Activated CD8-positive, alpha-beta memory T cell treated with anti-CD3 and anti-CD28 coated beads, Interleukin-2, amount 50 U/mL, for 24 hours (primary cell): ENCODE data around the gene ZNF502.
"Not testable (repeated sequence)": the region's sequence is repeated elsewhere in the genome, so short reads cannot be mapped to it uniquely, and the experiment has no call there.

Source experiments
- DNase-seq: peaks from one replicate; pipeline ENCODE4 v3.0.0-alpha.2; 2020; ENCODE audit errors: extremely low read depth

ZNF502 gene

DNA sequence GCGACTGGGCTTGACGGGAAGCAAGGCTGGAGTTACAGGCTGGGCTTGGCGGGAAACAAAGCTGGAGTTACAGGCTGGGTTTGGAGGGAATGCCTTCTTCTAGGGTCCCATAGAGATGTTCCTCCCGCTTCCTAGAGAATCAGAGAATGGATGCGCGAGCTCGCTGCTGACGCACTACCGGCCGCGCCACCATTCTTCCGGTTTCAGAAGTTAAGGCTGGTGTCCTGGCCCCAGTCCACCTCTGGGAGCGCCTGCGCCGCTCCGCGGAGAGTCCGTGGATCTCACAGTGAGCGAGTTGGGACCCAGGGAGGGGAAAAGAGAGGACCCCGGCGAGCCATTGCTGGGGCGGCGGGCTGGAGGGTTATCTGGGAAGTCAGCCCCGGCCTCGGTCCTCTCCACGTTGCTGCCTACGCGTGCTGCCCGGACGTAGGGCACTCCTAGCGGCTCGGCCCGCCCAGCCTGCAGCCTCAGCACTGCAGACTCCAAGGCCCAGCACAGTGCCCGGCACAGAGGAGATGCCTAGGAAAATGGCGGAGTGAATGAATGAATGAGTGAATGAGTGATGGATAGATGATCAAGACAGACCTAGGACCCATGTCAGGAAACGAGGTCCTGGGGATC, at the start of gene ZNF502:
Gene ZNF502, plus strand, starts transcription at position 206 of the 621 bp plus-strand sequence. CDS start 7,602 bp downstream, outside the sequence.
- peak; percentile 29 for DNase-seq

GRCh38 chr3:44665173-44665572, 47.3 kb upstream of the ZNF502 start:
- DNase-seq = no peak

DNA sequence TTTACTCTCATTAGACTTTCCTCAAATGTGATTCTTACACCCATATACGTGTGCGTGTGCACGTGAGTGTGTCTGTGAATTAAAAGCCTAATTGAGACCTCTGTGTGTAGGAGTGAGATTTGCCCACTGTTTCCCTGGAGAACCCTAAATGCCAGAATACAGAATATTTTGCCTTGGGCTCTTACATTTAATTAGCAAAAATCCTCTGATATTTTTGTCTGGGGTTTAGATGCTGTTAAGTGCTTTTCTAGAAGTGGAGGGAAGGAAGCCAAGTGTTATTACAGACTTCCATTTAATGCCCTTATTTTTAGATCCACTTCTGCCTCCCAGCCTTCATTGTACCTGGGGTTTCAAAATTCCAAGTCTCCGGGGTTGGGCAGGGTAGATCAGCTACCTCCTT, 46.1 kb upstream of the ZNF502 start:
- no peak for DNase-seq

- no peak for DNase-seq
Observed at GRCh38 chr3:44669760-44670159, 42.7 kb upstream of the ZNF502 start.

GRCh38 chr3:44673466-44673865, 39.0 kb upstream of the ZNF502 start:
- not testable (repeated sequence) for DNase-seq

- DNase-seq = no peak
Observed at GRCh38 chr3:44674211-44674610, 38.2 kb upstream of the ZNF502 start.

DNA sequence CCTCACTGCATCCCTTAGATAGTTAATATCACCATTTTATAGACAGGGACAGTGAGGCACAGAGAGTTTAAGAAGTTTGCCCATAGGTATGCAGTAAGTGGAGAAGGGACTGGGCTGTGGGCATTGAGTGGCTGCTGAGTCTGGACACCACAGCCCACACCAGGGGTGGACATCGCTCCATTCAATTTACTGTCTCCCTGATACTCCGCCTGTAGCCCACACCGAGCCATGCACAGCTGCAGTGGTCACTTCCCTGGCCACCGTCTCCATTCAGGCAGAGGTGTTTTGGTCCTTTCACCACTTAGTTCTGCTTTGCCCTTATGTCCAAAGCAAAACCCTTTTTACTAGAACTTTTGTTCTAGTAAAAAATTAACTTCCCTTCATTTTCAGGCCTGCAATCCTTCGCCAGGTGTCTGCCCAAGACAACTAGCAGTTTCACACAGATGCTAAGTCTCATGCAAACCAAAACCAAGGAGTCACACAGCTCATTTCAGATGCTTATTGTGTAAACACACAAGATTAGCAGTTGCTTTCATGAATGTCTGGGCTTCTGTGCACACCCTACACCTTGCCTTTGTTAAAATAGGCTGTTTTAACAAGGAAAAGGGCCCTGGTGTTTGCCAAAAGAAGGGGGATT, 33.9 kb upstream of the ZNF502 start:
- DNase-seq = no peak

DNA sequence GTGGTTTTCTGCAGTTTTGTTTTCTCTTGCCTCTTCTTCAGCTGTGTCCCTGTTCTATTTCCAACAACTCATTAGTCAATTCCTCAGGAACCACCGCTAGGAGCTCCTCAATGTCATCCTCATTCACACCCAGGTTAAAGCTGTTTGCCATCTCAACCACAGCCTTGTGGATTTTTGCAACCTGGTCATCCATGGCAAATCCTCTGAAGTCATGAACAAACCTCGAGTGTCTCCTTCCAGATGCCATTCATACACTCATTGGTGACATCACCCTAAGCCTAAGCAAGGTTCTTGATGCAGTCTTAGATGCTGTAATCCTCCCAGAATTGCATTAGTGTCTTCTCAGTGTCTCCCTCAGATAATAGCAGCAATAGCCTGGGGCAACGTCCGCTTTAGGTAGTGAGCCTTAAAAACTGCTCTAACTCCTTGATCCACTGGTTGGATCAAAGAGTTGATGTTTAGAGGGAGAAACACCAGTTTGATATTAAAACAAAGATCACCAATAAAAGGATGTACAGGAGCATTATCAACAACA, 31.5 kb upstream of the ZNF502 start:
- no peak for DNase-seq

GRCh38 chr3:44682182-44682896, 30.1 kb upstream of the ZNF502 start:
- no peak for DNase-seq

DNA sequence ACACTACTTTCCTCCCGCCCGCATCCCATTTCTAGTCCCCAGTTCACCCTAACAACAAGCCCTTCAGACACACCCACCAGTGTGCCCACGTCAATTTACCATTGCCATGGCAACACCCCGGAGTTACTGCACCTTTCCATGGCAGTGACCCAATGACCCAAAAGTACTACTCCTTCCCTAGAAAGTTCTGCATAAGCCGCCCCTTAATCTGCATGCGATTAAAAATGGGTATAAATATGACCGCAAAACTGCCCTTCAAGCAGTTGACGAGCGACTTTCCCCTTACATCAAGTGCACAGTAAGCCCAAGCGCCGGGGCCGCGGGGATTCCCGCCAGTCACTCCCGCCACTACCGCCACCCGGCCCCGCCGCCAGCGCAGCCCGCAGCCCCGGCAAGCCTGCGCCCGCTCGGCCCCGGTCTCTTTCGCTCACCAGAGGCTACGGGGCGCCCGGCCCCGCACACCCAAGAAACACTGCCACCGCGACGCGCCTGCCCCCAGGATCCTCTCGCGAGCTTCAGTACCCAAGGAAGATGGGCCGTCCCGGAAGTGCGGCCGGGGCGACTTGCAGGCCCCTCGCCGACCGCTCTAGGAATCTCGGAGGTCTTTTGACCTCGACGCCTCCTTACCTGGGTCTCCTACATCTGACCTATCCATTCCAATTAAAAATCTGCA, 27.2 kb upstream of the ZNF502 start:
- DNase-seq = peak; percentile 18

DNA sequence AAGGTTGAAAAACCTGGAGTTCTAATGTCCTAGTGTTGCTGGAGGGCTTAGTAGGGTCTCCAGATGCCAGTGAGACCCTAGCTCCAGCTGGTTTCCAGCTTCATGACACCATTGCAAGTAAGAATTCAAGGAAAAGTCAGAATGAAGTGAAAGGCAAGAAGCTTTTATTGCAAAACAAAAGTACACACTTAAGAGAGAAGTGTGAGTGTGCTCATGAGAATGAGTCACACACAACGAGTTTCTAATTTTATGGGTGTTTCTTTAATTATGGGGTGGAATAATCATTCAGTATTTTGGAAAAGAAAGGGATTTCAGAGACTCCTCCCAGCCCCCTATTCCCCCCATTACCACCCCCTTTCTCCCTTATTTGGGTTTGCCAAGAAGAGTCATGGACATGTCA, 24.6 kb upstream of the ZNF502 start:
- DNase-seq = no peak

DNA sequence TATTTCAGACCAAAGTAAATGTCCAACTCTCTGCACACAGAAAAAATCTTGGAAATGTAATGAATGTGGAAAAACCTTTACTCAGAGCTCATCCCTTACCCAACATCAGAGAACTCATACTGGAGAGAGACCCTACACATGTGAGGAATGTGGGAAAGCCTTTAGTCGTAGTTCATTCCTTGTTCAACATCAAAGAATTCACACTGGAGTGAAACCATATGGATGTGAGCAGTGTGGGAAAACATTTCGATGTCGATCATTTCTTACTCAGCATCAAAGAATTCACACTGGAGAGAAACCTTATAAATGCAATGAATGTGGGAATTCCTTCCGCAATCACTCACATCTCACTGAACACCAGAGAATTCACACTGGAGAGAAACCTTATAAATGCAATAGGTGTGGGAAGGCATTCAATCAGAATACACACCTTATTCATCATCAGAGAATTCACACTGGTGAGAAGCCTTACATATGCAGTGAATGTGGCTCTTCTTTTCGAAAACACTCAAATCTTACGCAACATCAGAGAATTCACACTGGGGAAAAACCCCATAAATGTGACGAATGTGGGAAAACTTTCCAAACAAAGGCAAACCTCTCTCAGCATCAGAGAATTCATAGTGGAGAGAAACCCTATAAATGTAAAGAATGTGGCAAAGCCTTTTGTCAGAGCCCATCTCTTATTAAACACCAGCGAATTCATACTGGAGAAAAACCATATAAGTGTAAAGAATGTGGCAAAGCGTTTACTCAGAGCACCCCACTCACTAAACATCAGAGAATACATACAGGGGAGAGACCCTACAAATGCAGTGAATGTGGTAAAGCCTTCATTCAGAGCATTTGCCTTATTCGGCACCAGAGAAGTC, 9.0 kb downstream of the ZNF502 start:
- no peak for DNase-seq

- no peak for DNase-seq
Observed at GRCh38 chr3:44722103-44722401, 9.6 kb downstream of the ZNF502 start.

- DNase-seq = peak; percentile 80
Observed at GRCh38 chr3:44729384-44729910, 17.0 kb downstream of the ZNF502 start, which contains the start of gene ZNF501. Gene ZNF501, plus strand, starts transcription at chr3:44729635. Its CDS starts 4,787 bp downstream, at chr3:44734422.

GRCh38 chr3:44734646-44735168, 22.2 kb downstream of the ZNF502 start:
- DNase-seq = no peak

GRCh38 chr3:44761101-44761423, 48.6 kb downstream of the ZNF502 start:
- no peak for DNase-seq

- peak; percentile 96 for DNase-seq
Observed at GRCh38 chr3:44761424-44762169, 49.1 kb downstream of the ZNF502 start, which contains the start of the genes KIAA1143 and KIF15. Gene KIAA1143, minus strand, starts transcription at chr3:44761619. Its CDS starts 17 bp downstream, at chr3:44761602. Gene KIF15, plus strand, starts transcription at chr3:44761794. Its CDS starts 72 bp downstream, at chr3:44761866.

DNA sequence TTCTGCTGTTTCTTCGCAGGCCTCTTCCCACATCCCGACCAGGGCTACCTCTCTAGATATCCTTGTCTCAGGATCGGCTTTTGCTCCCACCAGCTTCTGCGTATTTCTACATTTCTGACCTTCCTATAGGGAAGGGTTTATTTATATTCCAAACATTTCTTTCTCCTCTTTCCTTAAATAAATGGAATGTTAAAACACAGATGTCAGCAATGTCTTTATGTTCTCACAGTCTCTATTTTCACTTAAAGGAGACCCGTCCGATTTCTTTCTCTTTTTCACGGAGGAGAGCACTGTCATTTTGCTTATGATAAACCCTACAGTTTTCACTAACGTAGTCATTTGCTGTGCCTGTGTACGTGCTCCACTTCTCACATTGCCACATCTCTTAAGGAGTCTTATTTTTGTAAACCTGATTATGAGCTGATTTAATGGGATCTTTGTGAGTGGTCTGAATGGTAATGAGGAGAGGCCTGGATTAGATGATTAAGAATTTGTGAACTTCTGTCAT, 49.8 kb downstream of the ZNF502 start:
- DNase-seq = no peak

DNA sequence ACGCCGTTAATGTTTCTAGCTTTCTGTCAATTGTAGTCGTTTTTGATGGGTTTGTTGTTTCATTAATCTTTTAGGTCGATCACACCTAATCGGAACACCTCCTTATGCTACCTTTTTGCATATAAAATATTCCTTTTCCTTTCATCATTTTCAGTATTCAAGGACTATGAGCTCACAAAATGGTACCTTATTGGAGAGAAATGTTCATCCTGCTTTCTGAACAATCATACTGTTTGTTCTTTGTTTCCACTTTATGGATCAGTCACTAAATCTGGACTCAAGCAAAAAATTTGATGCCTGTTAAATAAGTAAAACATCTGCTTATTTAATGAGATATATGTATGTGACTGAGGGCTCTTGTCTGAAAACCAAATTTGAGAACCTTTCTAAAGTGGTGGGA, 50.2 kb downstream of the ZNF502 start:
- DNase-seq = no peak

DNA sequence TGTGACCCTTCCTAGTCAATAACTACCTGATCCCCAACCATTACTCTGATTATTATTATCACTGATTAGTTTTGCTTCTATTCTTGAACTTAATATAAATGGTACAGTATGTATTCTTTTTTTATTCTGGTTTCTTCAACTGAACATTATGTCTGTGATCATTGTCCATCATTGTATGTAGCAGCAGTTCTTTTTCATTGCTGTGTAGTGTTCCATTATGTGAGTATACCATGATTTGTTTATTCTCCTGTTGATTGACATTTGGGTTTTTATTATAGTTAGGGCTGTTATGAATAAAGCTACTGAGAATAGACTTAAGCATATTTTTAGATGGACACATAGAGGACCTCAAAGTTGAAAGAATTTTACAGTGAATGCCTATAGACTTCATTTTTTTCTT, 51.8 kb downstream of the ZNF502 start:
- DNase-seq = no peak
